HG02623 (cell line): Measurements from ENCODE around the gene SVBP.
A peak's percentile ranks its signal among the peaks of the same experiment; 100 is the strongest.

ENCODE experiments used
- ATAC-seq: cut with Tn5 transposase; IDR thresholded peaks from one replicate; pipeline ENCODE4 v1.9.1; 2021; ENCODE audit warnings: moderate library complexity; ENCODE audit not compliant: unreplicated experiment

The SVBP gene

GRCh38 chr1:42765832-42766740 lies 51.1 kb downstream of the SVBP start:
- peak; percentile 21 for ATAC-seq

GRCh38 chr1:42765269-42765668 lies 51.9 kb downstream of the SVBP start:
- ATAC-seq: no peak

- ATAC-seq: no peak
These were observed 54.9 kb downstream of the SVBP start for GRCh38 chr1:42762269-42762668.

- no peak for ATAC-seq
These were observed 55.6 kb downstream of the SVBP start for GRCh38 chr1:42761567-42761966.

- ATAC-seq: no peak
These were observed 58.1 kb downstream of the SVBP start for GRCh38 chr1:42759114-42759513.

- no peak for ATAC-seq
These were observed 58.6 kb downstream of the SVBP start for GRCh38 chr1:42758641-42759040.

- no peak for ATAC-seq
These were observed 59.3 kb downstream of the SVBP start for GRCh38 chr1:42757892-42758275.
